Skeletal muscle tissue (tissue), 5 donors: ENCODE results near the gene ACTA1. TPM values are rescaled to one million over a fixed set of nuclear protein-coding genes. Genes with fewer than 3 reads are reported as not detected.

ENCODE experiments used
- H3K27ac ChIP-seq: one replicate; pipeline ENCODE4 v1.7.0; 2013; ENCODE audit warnings: mild to moderate bottlenecking, low read depth, low read length, inconsistent platforms
- H3K27me3 ChIP-seq, 3 donors: one replicate each; pipeline ENCODE4 v1.7.0; 2013; ENCODE audit warnings: low read length in 3 of 3; ENCODE audit not compliant: control insufficient read depth in 3 of 3, insufficient read depth in 3 of 3
- H3K36me3 ChIP-seq, 3 donors: one replicate each; pipeline ENCODE4 v1.7.0; 2013; ENCODE audit warnings: low read length in 3 of 3; ENCODE audit not compliant: control insufficient read depth in 3 of 3, insufficient read depth in 3 of 3
- H3K4me1 ChIP-seq, 3 donors: one replicate each; pipeline ENCODE4 v1.7.0; 2013; ENCODE audit warnings: low read length in 3 of 3, mild to moderate bottlenecking in 3 of 3; ENCODE audit not compliant: control insufficient read depth in 3 of 3, insufficient read depth in 3 of 3
- H3K4me3 ChIP-seq, 3 donors: one replicate each; pipeline ENCODE4 v1.7.0; 2013; ENCODE audit warnings: low read length in 3 of 3
- H3K9ac ChIP-seq, 3 donors: one replicate each; pipeline ENCODE4 v1.7.0; 2013; ENCODE audit warnings: low read length in 3 of 3, mild to moderate bottlenecking in 3 of 3, moderate library complexity in 2 of 3, low read depth in 1 of 3
- H3K9me3 ChIP-seq, 3 donors: one replicate each; pipeline ENCODE4 v1.7.0; 2013; ENCODE audit warnings: low read length in 3 of 3; ENCODE audit not compliant: control insufficient read depth in 3 of 3
- small RNA-seq: library from RNA; depleted of rRNA; stranded (forward); fragments of <200 nt; gene quantifications from one replicate; pipeline ENCODE3, GENCODE V24; 2014
- total RNA-seq: library from RNA; depleted of rRNA; stranded (reverse); fragments of >200 nt; gene quantifications from one replicate; pipeline ENCODE4 v1.2.3, GENCODE V29; 2014
- donor health status: Osteomylitis.

The ACTA1 gene
- total RNA-seq, 1 donor from 2014 or later = 2,324 TPM

DNA sequence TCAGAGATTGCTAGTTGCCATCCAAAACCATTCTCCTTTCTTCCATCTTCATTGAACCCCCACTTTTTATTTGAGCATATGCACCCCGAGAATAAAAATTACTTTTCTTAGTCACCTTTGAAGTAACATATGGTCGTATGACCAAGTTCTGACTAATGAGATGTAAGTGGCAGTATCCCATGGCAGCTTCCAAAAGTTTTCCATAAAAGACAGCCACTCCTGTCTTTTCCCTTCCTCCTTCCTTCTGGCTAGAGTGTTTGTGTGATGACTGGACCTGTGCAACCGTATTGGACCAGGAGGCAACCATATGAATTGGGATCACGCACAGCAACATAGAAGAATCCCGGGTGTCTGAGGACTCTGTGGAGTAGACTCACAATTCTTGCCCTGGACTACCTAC is 49.9 kb downstream of the ACTA1 start:
- H3K4me1 ChIP-seq = peaks cover 13 to 16% (median 15%) of the 10 kb centered on the region in 3 donors
- no peaks in the 10 kb centered on the region for H3K36me3 ChIP-seq
- H3K9me3 ChIP-seq = no peaks in the 10 kb centered on the region
- no peak overlapping the region for H3K4me3 ChIP-seq
- H3K27ac ChIP-seq = no peak overlapping the region
- peaks cover 0 to 4% (median 0%) of the 10 kb centered on the region in 3 donors for H3K27me3 ChIP-seq
- no peak overlapping the region for H3K9ac ChIP-seq

DNA sequence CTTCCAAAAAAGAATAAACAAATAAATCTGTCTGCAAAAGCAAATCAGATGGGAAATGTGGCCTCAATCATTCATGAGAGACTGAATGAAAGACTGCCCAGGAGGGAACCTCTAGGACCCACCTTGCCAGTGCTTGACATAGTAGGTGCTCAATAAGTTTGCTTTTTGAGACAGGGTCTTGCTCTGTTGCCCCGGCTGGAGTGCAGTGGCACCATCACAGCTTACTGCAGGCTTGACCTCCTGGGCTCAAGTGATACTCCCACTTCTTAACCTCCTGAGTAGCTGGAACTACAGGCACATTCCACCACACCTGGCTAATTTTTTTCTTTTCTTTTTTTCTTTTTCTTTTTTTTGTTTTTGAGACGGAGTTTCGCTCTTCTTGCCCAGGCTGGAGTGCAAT is 50.7 kb downstream of the ACTA1 start:
- H3K27ac ChIP-seq = no peak overlapping the region
- no peaks in the 10 kb centered on the region for H3K9me3 ChIP-seq
- H3K27me3 ChIP-seq = peaks cover 0 to 4% (median 0%) of the 10 kb centered on the region in 3 donors
- no peak overlapping the region for H3K9ac ChIP-seq
- no peak overlapping the region for H3K4me3 ChIP-seq
- no peaks in the 10 kb centered on the region for H3K36me3 ChIP-seq
- H3K4me1 ChIP-seq = peaks cover 13 to 16% (median 15%) of the 10 kb centered on the region in 3 donors

Small RNAs within 50 kb of the gene (small RNA-seq; reads per million reads assigned to genes)
- not detected for gene RN7SKP276
- gene RNU6-180P = not detected

Other genes starting within 250 kb of the ACTA1 start
- 25.1 TPM for gene RAB4A, start 163.0 kb downstream of the ACTA1 start, total RNA-seq
- gene CCSAP, start 91.0 kb downstream of the ACTA1 start, total RNA-seq = 5.2 TPM
- gene NUP133, start 74.2 kb upstream of the ACTA1 start, total RNA-seq = 44.4 TPM
- 11.5 TPM for gene ABCB10, start 124.6 kb upstream of the ACTA1 start, total RNA-seq
- 9.9 TPM for gene TAF5L, start 192.0 kb upstream of the ACTA1 start, total RNA-seq
- 11.0 TPM for gene URB2, start 192.2 kb upstream of the ACTA1 start, total RNA-seq